Activated T-cell treated with anti-CD3 and anti-CD28 coated beads for 1 hour (primary cell): ENCODE measurements around the gene ANGPTL8.

Source experiments
- DNase-seq: peaks from one replicate; pipeline ENCODE4 v3.0.0-alpha.2; 2020; ENCODE audit warnings: low read depth

Gene ANGPTL8

GRCh38 chr19:11236324-11237301, 2.8 kb upstream of the ANGPTL8 start:
- DNase-seq: no peak

- no peak for DNase-seq
Measured at GRCh38 chr19:11237321-11237720, 2.1 kb upstream of the ANGPTL8 start.

- no peak for DNase-seq
Measured at GRCh38 chr19:11238041-11238440, 1.4 kb upstream of the ANGPTL8 start.

GRCh38 chr19:11238781-11239376, 540 bp upstream of the ANGPTL8 start:
- DNase-seq: no peak

GRCh38 chr19:11240008-11240444, 607 bp downstream of the ANGPTL8 start:
- DNase-seq: no peak

- DNase-seq: no peak
Measured at GRCh38 chr19:11242025-11242424, 2.6 kb downstream of the ANGPTL8 start.

- DNase-seq: peak; percentile 83
Measured at GRCh38 chr19:11242864-11243797, 3.7 kb downstream of the ANGPTL8 start.

- DNase-seq: no peak
Measured at GRCh38 chr19:11243798-11244169, 4.4 kb downstream of the ANGPTL8 start.

GRCh38 chr19:11244846-11245589, 5.6 kb downstream of the ANGPTL8 start:
- DNase-seq: no peak

GRCh38 chr19:11246941-11247340, 7.5 kb downstream of the ANGPTL8 start:
- no peak for DNase-seq

GRCh38 chr19:11247391-11247790, 8.0 kb downstream of the ANGPTL8 start:
- no peak for DNase-seq

- no peak for DNase-seq
Measured at GRCh38 chr19:11247934-11248333, 8.5 kb downstream of the ANGPTL8 start.

GRCh38 chr19:11248852-11249251, 9.4 kb downstream of the ANGPTL8 start:
- DNase-seq: no peak

- DNase-seq: no peak
Measured at GRCh38 chr19:11251217-11251616, 11.8 kb downstream of the ANGPTL8 start.

- no peak for DNase-seq
Measured at GRCh38 chr19:11251650-11252314, 12.4 kb downstream of the ANGPTL8 start.

- DNase-seq: no peak
Measured at GRCh38 chr19:11252665-11253355, 13.4 kb downstream of the ANGPTL8 start.

GRCh38 chr19:11254666-11255065, 15.2 kb downstream of the ANGPTL8 start:
- no peak for DNase-seq

GRCh38 chr19:11256189-11256588, 16.8 kb downstream of the ANGPTL8 start:
- no peak for DNase-seq

- no peak for DNase-seq
Measured at GRCh38 chr19:11257846-11258380, 18.5 kb downstream of the ANGPTL8 start.

GRCh38 chr19:11260996-11261395, 21.6 kb downstream of the ANGPTL8 start:
- no peak for DNase-seq
